SK-N-SH treated with all-trans-retinoic acid at 6 μM for 48 hours (cell line): ENCODE results near the gene UBE4B.
"Not testable (repeated sequence)": the region's sequence is repeated elsewhere in the genome, so short reads cannot be mapped to it uniquely, and the experiment has no call there.

Source experiments
- ARNTL ChIP-seq: fragments of 450-650 bp; formaldehyde crosslinking; IDR thresholded peaks from 2 replicates; pipeline ENCODE4 v1.5.0; 2020; ENCODE audit warnings: low read depth, mild to moderate bottlenecking, moderate library complexity, borderline replicate concordance
- PATZ1 ChIP-seq: fragments of 250-450 bp; sonication (Bioruptor Pico); IDR thresholded peaks from 2 replicates; pipeline ENCODE4 v1.8.0; 2020; ENCODE audit warnings: mild to moderate bottlenecking, moderate library complexity, borderline replicate concordance
- RARB ChIP-seq: fragments of 250-450 bp; sonication (Bioruptor Pico); IDR thresholded peaks from 2 replicates; pipeline ENCODE4 v1.8.0; 2021; ENCODE audit warnings: mild to moderate bottlenecking, moderate library complexity
- TOX ChIP-seq: fragments of 250-450 bp; sonication (Bioruptor Pico); IDR thresholded peaks from 2 replicates; pipeline ENCODE4 v1.8.0; 2021; ENCODE audit warnings: mild to moderate bottlenecking, moderate library complexity, borderline replicate concordance
- TSHZ2 ChIP-seq: fragments of 250-450 bp; sonication (Bioruptor Pico); IDR thresholded peaks from 2 replicates; pipeline ENCODE4 v1.5.0; 2020; ENCODE audit warnings: mild to moderate bottlenecking, moderate library complexity
- ZC3H10 ChIP-seq: fragments of 250-450 bp; sonication (Bioruptor Pico); IDR thresholded peaks from 2 replicates; pipeline ENCODE4 v1.5.1; 2021; ENCODE audit warnings: mild to moderate bottlenecking, moderate library complexity
- ZFP3 ChIP-seq: fragments of 250-450 bp; sonication (Bioruptor Pico); IDR thresholded peaks from 2 replicates; pipeline ENCODE4 v1.5.0; 2020; ENCODE audit warnings: mild to moderate bottlenecking, moderate library complexity
- ZNF70 ChIP-seq: fragments of 450-650 bp; formaldehyde crosslinking; IDR thresholded peaks from 2 replicates; pipeline ENCODE4 v1.5.0; 2020; ENCODE audit warnings: mild to moderate bottlenecking, moderate library complexity
- ZNF8 ChIP-seq: fragments of 450-650 bp; formaldehyde crosslinking; IDR thresholded peaks from 2 replicates; pipeline ENCODE4 v1.5.0; 2020; ENCODE audit warnings: mild to moderate bottlenecking, moderate library complexity
- TF ChIP-seq, protein P1 (sequence below): fragments of 250-450 bp; sonication (Bioruptor Pico); IDR thresholded peaks from 2 replicates; pipeline ENCODE4 v1.5.1; 2021; ENCODE audit warnings: mild to moderate bottlenecking, moderate library complexity

GRCh38 chr1:10107476-10107847, 74.7 kb downstream of the UBE4B start:
- TF ChIP-seq ZFP3 (CRISPR knock-in tag); TSHZ2 (CRISPR knock-in tag); ZC3H10 (CRISPR knock-in tag); PATZ1 (CRISPR knock-in tag); RARB (CRISPR knock-in tag); ARNTL; ZNF70; TOX (CRISPR knock-in tag); ZNF8 (CRISPR knock-in tag): not testable (repeated sequence)
- TF ChIP-seq, protein P1, sequence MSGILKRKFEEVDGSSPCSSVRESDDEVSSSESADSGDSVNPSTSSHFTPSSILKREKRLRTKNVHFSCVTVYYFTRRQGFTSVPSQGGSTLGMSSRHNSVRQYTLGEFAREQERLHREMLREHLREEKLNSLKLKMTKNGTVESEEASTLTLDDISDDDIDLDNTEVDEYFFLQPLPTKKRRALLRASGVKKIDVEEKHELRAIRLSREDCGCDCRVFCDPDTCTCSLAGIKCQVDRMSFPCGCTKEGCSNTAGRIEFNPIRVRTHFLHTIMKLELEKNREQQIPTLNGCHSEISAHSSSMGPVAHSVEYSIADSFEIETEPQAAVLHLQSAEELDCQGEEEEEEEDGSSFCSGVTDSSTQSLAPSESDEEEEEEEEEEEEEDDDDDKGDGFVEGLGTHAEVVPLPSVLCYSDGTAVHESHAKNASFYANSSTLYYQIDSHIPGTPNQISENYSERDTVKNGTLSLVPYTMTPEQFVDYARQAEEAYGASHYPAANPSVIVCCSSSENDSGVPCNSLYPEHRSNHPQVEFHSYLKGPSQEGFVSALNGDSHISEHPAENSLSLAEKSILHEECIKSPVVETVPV (CRISPR knock-in tag): not testable (repeated sequence)
